ENCODE results near the gene HECA.

HECA gene, protein sequence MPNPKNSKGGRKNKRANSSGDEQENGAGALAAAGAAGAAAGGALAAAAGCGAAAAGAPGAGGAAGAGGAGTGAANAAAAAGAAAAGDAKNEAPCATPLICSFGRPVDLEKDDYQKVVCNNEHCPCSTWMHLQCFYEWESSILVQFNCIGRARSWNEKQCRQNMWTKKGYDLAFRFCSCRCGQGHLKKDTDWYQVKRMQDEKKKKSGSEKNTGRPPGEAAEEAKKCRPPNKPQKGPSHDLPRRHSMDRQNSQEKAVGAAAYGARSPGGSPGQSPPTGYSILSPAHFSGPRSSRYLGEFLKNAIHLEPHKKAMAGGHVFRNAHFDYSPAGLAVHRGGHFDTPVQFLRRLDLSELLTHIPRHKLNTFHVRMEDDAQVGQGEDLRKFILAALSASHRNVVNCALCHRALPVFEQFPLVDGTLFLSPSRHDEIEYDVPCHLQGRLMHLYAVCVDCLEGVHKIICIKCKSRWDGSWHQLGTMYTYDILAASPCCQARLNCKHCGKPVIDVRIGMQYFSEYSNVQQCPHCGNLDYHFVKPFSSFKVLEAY

DNA sequence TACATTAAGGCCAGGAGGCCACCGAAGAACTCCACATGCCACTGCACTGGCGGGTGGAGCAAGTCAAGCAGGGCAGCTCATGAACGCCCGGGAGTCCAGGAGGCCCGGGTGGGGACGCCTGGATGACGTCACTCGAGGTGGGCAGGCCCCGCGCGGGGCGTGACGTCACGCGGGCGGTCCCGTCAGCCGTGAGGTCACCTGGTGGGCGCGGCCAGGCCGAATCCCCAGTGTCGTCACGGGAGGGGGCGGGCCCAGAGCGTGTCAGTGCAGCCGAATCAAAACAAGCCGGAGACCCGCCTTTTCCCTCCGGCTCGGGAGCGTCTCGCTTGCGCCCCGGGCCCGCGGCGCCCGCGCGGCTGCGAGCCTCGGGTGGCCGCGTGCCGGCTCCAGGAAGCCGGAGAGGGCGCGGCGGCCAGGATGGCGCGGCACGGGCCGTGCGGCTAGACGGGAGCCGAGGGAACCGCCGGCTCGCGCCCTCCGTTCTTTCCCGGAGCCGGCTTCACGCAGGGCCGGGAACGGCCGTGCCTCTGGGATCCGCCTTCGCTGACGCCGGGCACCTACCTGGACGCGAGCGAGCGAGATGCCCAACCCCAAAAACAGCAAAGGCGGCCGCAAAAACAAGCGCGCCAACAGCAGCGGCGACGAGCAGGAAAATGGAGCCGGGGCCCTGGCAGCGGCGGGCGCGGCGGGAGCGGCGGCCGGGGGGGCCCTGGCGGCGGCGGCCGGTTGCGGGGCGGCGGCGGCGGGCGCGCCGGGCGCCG is at the start of gene HECA:
Gene HECA (plus strand): TSS at position 264 of the 761 bp plus-strand sequence. CDS start 317 bp downstream, at position 581.
- DNase-seq: peak; percentile 97 to 100 (median 99)

DNA sequence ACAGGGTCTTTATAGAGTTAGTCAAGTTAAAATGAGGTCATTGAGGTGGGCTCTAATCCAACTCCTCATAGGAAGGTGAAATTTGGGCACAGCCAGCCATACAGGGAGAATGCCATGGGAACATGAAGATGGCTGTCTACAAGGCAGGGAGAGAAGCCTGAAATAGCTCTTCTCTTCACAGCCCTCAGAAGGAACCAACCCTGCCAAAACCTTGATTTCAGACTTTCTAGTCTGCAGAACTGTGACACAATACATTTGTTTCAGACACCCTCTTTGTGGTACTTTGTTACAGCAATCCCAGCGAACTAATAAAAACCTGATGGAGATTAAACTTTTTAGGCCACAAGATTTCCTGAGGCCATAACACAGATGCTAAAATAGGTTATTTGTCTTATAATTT is 43.1 kb upstream of the HECA start:
- DNase-seq: no peak

DNA sequence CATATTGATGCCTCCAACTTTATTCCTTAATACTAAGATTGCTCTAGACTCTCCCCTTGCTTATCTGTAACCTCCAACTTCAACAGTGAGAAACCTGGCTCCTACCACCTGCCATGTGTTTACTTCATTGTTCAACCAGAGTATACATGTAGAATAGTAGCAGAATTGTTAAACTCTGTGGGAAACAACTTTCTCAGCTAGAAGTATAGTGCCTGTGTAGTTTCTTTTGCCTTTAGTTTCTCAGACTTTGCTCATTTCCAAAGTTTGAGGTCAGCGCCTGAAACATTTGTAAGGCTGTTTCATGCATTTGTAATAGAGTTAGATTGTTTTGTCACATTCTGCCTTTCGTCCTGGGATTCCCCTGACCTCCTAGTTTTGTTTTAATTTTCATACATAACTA is 34.9 kb upstream of the HECA start:
- DNase-seq: no peak

- DNase-seq: peak; percentile 25 to 41 (median 34)
Observed at GRCh38 chr6:139107051-139107450, 27.8 kb upstream of the HECA start.

GRCh38 chr6:139108378-139108777 is 26.5 kb upstream of the HECA start:
- DNase-seq: no peak

GRCh38 chr6:139109558-139109957 is 25.3 kb upstream of the HECA start:
- peak in 1 of 3 donors; percentile 26 for DNase-seq

DNA sequence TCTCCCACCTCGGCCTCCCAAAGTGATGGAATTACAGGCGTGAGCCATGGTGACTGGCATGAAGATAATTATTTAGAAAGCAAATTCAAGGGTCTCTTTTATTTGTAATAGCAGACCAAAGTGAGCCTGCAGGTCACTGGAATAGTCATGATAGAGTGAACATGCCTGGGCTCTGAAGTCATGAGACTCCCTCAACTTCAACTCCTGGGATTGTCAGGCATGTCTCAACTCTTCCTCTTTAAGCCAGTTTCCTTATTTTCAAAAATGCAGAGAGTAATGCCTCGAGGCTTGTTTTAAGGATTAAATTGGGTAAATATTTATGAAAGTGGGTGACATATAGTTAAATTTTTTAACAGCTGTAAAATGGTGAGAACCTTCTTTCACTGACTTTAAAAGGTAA is 22.7 kb upstream of the HECA start:
- peak; percentile 44 to 60 (median 52) for DNase-seq

GRCh38 chr6:139112561-139112960 is 22.3 kb upstream of the HECA start:
- no peak for DNase-seq

DNA sequence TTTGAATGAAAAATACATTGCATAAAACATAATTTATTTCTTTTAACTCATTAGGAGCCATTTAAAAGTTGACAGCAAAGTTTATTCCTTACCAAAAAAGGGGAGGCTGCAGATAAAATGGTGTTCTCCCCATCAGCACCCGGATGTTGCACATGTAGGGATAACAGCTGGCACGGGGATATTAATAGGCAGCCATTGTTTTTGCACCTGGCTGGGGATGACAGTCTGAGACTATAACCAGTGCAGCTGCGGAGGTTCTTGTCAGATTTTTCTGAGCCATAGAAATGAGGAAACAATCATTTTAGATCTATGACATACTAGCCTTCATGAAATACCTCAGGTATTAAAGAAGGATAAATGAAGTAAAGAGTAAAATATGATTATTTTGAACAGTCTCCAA is 20.1 kb upstream of the HECA start:
- no peak for DNase-seq

- DNase-seq: no peak
Observed at GRCh38 chr6:139115989-139116758, 18.7 kb upstream of the HECA start.

- DNase-seq: peak in 1 of 3 donors; percentile 49
Observed at GRCh38 chr6:139117734-139118133, 17.1 kb upstream of the HECA start.

DNA sequence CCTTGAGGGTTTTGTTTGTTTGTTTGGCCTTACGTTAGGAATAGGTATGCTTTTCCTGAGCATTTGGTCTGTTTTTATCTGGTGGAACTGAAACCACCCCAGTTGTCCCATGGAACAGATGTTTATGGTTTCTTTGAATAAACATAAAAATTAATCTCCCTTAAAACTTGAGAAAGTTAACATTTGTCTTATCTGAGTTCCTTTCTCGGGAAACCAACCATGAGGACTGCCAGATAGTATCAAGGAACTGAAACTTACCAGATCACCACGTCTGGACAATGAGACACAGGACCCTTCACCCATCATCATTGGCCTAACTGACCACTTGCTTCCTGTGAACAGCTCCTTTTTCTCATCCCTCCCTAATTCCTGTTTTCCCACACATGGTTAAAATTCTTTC is 15.3 kb upstream of the HECA start:
- no peak for DNase-seq

DNA sequence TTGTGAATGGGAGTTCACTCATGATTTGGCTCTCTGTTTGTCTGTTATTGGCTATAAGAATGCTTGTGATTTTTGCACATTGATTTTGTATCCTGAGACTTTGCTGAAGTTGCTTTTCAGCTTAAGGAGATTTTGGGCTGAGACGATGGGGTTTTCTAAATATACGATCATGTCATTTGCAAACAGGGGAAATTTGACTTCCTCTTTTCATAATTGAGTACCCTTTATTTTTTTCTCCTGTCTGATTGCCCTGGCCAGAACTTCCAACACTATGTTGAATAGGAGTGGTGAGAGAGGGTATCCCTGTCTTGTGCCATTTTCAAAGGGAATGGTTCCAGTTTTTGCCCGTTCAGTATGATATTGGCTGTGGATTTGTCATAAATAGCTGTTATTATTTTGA is 12.1 kb upstream of the HECA start:
- peak in 2 of 3 donors; percentile 41 to 49 for DNase-seq

- peak; percentile 70 to 74 (median 72) for DNase-seq
Observed at GRCh38 chr6:139124887-139125672, 9.8 kb upstream of the HECA start.

GRCh38 chr6:139126255-139126654 is 8.6 kb upstream of the HECA start:
- DNase-seq: peak; percentile 83 to 94 (median 94)

- DNase-seq: peak; percentile 77 to 83 (median 82)
Observed at GRCh38 chr6:139126931-139127330, 7.9 kb upstream of the HECA start.

- DNase-seq: no peak
Observed at GRCh38 chr6:139129284-139129683, 5.6 kb upstream of the HECA start.

- DNase-seq: peak; percentile 40 to 64 (median 49)
Observed at GRCh38 chr6:139131736-139132280, 3.1 kb upstream of the HECA start.

- no peak for DNase-seq
Observed at GRCh38 chr6:139133262-139134063, 1.4 kb upstream of the HECA start.

DNA sequence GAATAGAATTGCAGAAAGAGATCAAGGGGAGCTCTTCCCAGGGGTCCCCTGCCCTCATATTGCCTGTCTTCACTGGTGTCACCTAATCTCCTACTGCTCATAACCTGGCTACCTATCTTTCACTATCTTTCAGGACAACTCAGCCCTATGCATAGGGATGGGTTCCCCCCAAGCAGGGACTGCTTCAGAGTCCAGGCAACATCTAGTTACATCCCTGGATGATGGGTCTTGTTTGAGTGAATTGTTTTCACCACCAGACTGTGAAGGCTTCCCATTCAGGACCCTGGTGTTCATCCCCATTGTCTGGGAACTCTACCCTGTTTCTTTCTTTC is 850 bp upstream of the HECA start:
- no peak for DNase-seq

Measured in suppressor macrophage treated with lipopolysaccharide for 1 hour (primary cell).